IPS-11a (cell line): Measurements from ENCODE around the gene GBP3.
"Not testable (repeated sequence)": the region's sequence is repeated elsewhere in the genome, so short reads cannot be mapped to it uniquely, and the experiment has no call there.

Source experiments
- H3K4me3 ChIP-seq: one replicate; pipeline ENCODE4 v1.5.1; 2013; ENCODE audit warnings: low read depth, low read length, control low read depth

GBP3 gene, protein sequence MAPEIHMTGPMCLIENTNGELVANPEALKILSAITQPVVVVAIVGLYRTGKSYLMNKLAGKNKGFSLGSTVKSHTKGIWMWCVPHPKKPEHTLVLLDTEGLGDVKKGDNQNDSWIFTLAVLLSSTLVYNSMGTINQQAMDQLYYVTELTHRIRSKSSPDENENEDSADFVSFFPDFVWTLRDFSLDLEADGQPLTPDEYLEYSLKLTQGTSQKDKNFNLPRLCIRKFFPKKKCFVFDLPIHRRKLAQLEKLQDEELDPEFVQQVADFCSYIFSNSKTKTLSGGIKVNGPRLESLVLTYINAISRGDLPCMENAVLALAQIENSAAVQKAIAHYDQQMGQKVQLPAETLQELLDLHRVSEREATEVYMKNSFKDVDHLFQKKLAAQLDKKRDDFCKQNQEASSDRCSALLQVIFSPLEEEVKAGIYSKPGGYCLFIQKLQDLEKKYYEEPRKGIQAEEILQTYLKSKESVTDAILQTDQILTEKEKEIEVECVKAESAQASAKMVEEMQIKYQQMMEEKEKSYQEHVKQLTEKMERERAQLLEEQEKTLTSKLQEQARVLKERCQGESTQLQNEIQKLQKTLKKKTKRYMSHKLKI

DNA sequence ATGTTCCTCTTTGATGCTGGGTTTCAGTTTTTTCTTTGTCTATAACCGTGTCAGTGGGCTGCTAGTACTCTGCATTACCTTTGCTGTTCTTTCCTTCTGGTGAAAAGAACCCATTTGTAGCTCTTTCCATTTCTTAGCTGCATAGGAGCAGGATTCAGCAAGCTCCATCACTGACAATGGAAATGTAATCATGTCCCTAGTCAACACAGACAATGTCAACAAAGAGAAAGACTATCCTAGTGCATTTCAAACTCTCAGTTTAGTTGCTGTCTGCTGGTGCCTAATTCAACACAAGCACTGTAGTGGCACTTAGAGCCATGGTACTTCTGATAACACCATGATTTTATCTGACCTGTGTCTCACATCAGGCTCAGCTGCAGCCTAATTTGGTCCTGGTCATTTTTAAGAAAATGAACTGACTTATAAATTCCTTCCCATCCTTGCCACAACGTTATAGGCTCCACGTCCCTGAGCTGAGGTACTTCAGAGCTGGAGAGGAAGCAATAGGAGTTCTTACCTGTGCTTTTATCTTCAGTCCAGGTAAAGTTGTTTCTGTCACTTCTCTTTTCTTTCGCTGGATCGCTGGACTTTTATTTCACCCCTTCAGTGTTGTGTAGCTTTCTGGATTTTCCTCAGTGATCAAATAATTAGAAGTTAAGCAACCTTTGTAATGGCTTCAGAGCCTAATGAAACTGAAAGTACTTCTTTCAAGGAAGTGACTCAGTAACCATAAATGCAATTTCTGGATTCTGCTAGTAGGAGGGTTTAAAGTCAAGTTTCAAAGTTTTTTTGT is at the start of gene GBP3:
TSS of gene GBP3 (minus strand) at position 700 of the 793 bp plus-strand sequence. CDS start 2,145 bp downstream, outside the sequence.
- H3K4me3 ChIP-seq: no peak within 1 kb of the TSS

DNA sequence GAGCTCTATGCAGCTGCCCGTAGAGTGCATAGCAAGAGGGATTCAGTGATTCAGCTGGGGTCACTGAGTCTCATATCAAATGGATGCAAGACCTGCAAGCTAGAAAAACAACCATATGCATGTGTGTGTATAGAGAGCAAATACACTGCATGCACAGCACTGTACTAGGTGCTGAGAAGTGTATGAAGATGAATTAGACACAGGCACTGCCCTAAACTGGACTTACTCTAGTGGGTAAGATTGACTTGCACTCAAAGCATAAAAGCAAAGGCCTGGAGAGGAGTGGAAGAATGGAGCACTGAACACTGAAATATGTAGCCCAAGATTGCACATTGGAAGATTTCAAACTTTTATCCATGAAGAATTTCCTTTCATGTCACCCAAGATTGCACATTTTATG is 47.8 kb upstream of the GBP3 start:
- H3K4me3 ChIP-seq: no peak overlapping the region

DNA sequence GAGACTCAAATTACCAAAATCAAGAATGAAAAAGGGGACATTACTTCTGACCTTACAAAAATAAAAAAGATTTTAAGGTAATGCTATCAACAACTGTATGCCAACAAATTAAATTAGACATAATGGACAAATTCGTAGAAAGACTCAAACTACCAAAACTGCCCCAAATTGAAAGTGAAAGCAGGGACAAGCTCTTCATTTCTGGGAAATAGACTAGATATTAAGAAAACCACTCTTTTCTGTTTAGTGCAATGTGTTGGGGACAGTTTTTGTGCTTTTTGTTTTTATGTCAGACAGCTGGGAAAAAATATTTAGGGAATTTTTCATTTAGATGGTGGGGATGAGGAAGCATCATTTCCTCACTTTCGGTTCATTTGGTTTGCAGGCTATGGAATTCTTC is 47.3 kb upstream of the GBP3 start:
- H3K4me3 ChIP-seq: no peak overlapping the region

DNA sequence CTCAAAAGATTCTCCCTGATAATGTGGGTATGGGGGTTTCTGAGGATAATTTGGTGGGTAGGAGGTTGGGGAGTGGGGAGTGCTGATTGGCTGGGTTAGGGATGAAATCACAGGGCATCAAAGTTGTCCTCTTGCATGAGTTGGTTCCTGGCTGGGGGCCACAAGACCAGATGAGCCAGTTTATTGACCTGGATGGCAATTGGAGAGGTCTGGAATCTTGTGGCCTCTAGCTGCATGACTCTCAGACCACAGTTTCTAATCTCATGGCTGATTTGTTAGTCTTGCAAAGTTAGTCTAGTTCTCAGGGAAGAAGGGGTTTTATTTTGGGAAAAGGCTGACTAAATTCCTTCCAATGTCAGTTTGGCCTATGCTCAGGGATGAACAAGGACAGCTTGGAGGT is 45.6 kb upstream of the GBP3 start:
- no peak overlapping the region for H3K4me3 ChIP-seq

DNA sequence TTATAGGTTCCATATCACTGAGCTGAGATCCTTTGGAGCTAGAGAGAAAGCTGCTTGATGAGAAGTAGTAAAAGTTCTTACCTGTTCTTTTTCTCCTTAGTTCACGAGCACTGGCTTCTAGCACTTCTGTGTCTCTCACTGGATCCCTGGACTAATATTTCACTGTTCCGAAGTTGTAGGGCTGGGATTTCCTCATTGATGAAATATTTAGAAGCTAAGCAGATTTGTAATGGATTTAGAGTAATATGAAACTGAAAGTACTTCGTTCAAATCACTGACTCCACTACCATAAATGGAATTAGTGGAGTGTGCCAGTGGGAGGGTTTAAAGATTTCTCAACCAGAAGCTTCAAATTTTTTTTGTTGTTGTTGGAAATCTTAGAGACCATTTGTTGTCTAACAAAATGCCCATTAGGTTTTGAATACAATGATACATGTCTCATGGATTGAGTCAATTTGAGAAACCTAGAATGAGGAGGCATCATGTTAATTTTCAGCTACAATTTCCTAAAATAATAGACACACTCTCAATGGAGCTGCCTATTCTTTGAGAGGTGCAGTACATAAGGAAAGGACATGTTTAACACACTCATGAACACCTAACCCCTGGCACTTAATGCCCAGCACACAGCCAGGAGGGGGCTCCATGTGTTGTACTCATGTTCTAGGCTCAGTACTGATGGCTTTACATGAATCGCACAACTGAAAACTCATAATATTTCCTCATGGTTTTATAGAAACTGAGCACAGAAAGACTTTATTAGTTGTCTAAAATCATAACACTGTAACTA is 42.6 kb upstream of the GBP3 start, which contains the start of gene GBP1:
TSS of gene GBP1 (minus strand) at position 130 of the 790 bp plus-strand sequence. CDS start 1,974 bp downstream, outside the sequence.
- H3K4me3 ChIP-seq: no peak within 1 kb of the TSS

DNA sequence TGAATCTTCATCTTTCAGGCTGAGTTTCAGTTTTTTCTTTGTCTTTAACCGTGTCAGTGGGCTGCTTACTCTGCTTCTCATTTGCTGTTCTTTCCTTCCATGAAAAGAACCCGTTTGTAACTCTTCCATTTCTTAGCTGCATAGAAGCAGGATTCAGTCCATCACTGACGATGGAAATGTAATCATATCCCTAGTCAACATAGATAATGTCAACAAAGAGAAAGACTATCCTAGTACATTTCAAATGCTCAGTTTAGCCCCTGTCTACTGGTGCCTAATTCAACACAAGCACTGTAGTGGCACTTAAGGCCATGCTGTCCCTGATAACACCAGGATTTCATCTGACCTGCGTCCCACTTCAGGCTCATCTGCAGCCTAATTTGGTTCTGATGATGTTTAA is 42.0 kb upstream of the GBP3 start:
- H3K4me3 ChIP-seq: no peak overlapping the region

DNA sequence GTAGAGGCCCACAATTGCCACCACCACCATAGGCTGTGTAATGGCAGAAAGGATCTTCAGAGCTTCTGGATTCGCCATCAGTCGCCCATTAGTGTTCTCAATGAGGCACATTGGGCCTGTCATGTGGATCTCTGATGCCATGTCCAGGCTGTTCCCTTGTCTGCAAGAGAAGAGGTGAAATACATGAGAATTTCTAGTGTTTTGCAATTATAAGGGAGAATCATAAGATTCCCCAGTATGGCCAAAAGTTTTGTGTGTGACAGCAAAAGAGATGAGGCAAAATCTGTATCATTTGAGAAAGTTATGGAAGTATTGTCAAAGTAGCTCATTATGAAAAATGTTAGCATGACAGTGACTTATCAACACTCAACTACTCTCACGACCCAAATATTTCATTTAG is 40.4 kb upstream of the GBP3 start:
- H3K4me3 ChIP-seq: no peak overlapping the region

DNA sequence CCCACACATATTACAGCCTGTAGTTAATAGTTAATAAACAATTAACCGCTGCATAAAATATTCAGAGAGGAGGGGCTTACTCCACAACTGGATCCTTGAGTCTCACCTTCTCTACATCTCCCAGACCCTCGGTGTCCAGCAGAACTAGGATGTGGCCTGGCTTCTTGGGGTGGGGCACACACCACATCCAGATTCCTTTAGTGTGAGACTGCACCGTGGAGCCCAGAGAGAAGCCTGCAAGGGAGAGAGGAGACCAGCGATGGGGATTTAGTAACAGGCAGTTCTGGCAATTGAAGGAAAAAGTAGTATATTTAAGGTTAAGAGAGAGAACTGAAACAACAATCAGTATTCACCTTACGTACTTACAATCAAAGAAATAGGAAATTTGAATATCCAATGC is 37.4 kb upstream of the GBP3 start:
- no peak overlapping the region for H3K4me3 ChIP-seq

DNA sequence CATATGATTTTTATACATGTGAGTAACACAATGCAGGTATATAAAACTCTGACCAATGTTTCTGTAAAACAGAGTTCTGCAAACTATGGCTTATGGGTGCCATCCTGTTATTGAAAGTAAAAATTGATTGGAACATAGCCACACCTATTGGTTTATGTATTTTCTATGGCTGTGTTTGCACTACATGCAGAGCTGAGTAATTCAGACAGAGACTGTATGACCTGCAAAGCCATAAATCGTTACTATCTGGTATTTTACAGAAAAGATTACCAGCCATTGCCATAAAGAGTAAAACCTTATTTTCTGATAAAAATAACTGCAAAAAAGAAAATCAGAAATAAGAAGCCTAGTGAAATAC is 29.3 kb upstream of the GBP3 start:
- no peak overlapping the region for H3K4me3 ChIP-seq

DNA sequence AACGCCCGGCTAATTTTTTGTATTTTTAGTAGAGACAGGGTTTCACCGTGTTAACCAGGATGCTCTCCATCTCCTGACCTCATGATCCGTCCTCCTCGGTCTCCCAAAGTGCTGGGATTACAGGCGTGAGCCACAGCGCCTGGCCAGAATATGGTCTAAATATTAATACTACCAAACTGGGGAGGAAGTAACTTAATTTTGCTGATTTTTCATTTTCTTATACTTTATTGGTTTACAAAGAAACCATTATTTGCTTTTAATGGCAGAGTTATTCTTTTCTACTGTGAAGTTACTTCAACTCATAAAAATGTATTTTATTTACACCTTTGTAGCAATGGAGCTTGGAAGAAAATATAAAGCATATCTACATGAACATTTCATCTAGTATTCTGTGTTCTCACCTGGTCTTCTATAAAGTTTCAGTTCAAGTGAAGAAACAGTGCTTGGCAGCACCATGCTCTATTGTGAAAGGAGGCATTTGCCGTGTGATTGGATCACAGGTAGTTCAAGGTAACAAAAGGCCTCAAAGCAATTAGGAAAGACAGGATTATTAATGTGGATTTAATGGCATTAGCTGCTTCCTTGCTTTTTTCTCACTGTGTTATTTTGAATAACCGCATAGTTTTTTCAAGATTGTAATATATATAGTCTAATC is 28.8 kb upstream of the GBP3 start:
- no peak overlapping the region for H3K4me3 ChIP-seq

DNA sequence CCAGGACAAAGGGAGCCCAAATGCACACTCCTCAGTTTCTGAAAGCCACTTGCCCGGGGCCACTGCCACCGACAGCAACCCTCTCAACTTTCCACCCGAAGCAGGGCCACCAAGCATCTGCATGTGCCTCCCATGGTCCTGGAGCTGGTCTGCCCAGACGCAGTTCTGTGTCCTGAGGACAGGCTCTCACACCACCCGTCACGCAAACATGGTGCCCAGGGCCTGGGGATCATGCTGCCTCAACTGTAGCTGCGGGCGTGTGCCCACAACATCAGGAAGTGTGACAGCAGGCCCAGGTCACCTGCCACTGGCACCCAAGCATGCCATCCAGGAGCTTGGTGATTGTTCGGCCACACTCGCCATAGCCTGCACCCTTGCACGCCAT is 28.0 kb upstream of the GBP3 start:
- no peak overlapping the region for H3K4me3 ChIP-seq

DNA sequence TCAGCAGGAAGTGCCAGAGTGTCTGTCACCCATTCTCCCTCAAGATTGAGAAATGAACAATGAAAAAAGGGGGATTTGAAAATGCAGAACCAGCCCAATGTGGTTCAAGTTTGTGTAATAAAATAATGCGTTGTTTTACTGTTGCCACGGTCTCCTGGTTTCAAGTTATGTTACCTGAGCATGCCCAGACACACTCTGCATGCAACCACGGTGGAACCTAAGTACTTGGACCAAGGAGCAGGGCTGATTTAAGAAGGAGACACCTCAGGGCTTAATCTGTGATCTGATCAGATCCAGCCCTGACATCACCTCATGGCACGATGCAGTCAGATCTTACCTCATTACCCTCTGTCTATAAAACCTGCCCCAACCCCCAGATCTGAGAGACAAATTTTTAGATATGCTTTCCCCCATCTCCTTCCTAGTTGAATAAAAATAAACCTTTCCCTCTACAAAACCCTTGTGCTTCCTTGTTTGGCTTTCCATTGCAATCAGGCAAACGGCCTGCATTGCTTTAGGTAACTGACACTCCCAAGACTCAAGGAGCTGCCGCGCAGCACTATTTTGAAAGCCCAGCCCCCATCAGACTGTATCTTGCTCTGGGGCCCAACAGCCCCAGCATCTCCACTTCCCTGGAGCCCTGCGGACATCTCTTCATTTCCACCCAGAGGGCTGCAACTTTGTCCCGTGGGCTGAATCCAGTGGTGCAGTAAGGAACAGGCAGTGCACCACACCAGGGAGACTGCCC is 27.4 kb upstream of the GBP3 start:
- H3K4me3 ChIP-seq: not testable (repeated sequence)

DNA sequence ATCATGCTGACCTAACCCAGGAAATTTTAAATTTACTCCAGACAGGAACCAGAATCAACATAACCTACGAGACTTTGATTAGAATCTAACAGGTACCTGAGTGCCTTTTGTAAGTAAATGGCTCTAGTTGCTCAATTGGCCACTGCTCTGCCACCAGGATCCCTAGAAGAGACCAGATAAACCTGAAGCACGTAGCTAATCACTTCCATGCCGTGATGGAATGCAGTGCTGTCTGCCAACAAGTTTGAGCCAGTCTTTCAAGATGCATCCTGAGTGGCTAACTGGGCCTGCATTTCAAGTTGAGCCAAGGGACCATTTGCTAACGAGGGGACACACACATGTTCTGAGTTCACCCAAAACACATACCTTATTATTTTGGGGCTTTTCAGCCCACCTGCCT is 26.5 kb upstream of the GBP3 start:
- H3K4me3 ChIP-seq: not testable (repeated sequence)

DNA sequence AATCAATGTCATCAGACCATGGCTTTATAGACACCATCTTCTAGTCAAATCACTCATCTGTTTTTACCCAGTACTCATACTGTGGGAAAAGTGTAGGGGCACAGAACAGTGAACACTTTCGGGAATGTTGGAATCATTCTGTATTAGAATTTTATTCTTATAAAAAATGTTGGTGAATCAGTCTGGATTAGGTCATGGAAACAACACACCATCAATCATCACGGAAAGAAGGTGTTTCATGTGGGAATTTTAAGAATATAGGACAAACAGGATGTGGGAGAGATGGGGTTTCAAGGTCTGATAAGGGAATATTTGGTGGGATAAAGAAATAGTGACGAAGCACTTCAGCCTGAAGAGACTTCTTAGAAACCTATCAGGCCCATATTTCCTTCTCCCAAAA is 25.1 kb upstream of the GBP3 start:
- no peak overlapping the region for H3K4me3 ChIP-seq

DNA sequence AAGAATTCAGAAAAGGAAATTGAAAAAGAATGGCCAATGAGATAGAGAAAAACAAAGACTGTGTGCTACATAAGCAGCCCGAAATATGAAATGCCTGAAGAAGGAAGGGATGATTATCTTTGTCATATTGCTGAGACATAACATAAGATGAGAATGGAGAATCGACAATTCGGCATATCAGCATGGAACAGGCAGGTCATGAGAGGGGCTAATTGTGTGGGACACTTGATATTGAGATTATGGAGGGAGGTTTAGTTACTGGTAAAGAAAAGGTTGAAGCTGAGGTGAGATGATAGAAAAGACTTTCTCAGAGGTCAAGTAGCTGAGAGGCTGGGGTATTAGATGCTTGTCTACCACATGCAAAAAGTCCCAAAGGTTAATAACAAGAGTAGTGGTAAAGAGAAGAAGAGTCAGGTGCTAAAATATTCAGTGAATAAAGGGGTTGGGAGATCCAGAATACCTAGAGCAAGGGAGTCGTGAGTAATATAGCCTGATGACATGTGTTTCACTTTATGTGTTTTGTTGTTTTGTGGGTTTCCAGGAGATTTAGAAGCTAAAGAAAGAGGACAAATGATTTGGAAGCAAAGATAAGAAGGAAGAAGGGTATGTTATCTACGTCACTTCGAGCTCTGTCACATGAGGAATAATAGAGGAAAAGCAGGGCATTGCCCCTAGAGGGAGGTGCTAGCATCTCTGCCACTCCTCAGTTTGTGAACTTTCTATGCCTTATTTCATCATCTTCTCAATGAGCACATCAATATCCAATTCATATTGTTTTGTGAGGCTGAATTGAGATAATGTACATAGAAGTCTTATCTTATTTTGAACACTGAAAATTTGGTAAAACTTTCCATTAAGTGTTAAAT is 23.9 kb upstream of the GBP3 start:
- not testable (repeated sequence) for H3K4me3 ChIP-seq

DNA sequence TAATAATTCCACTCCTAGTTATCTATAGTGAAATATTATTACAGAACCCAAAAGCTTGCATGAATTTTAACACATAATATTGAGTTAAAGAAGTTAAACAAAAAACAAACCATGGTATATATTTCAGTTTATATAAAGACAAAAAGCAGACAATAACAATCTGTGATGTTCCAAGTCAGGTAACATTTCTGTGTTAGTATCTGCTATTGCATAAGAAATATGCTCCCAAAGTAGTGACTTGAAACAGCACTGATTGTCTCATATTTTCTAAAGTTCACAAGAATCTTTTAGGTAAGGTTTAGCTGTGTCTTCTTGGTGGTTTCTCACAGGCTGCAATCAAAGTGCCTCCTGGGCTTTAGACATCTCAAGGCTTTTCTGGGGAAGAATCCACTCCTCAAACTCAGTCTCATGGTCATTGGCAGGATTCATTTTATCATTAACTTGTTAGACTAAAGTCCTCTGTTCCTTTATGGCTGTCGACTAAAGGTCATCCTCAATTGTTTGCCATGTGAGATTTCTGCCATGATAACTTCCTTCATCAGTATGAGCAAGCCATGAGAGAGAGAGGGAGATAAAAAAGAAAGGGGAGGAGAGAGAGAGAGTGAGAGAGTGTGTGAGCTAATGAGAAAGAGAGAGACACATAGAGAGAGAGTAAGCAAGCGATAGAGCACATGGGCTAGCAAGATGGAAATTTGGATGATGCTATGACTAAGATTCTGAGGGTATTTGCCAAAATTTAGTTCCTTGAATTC is 22.5 kb upstream of the GBP3 start:
- H3K4me3 ChIP-seq: no peak overlapping the region

DNA sequence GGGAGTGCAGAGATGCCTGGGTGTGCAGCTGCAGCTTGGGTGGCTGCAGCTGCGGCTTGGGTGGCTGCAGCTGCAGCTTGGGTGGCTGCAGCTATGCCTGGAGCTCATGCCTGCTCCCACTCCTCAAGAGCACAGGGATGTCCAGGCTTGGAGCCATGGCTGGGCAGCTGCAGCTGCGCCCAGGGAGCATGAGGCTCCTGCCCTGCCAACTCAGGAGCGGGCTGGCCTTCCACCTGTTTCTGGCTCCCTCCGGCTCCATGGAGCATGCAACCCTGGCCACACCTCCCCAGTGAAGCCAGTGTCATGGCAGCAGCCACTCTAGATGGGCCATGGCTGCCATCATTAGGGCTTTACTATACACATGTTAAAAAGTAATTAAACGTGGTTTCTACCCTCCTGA is 21.3 kb upstream of the GBP3 start:
- H3K4me3 ChIP-seq: no peak overlapping the region

DNA sequence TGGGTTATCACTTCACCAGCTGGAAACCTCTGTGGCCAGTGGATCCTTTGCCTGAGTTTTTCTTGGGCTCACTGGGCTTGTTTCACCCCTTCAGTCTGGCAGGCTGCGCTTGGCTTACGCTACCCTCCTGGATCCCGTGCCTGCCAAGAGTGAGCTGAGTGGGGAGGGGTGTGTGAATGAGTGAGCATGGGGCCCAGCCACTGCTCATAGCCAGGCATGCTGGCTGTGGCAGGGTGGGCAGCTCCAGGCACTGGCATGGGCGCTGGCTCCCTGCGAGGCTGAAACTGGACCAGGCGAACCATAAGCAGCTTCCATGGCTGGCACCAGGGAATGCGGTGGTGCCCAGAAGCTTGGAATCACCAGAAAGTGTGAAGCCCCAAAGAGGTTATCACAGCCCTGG is 19.8 kb upstream of the GBP3 start:
- no peak overlapping the region for H3K4me3 ChIP-seq
